NT2/D1 (cell line): Measurements from ENCODE around the gene KLHDC10.

Experiments
- YY1 ChIP-seq: IDR thresholded peaks from 2 replicates; pipeline ENCODE4 v1.6.1; 2011; ENCODE audit not compliant: insufficient read length, insufficient read depth
- ZNF274 ChIP-seq: IDR thresholded peaks from 2 replicates; pipeline ENCODE4 v1.6.1; 2011; ENCODE audit warnings: mild to moderate bottlenecking, low read depth, low read length

DNA sequence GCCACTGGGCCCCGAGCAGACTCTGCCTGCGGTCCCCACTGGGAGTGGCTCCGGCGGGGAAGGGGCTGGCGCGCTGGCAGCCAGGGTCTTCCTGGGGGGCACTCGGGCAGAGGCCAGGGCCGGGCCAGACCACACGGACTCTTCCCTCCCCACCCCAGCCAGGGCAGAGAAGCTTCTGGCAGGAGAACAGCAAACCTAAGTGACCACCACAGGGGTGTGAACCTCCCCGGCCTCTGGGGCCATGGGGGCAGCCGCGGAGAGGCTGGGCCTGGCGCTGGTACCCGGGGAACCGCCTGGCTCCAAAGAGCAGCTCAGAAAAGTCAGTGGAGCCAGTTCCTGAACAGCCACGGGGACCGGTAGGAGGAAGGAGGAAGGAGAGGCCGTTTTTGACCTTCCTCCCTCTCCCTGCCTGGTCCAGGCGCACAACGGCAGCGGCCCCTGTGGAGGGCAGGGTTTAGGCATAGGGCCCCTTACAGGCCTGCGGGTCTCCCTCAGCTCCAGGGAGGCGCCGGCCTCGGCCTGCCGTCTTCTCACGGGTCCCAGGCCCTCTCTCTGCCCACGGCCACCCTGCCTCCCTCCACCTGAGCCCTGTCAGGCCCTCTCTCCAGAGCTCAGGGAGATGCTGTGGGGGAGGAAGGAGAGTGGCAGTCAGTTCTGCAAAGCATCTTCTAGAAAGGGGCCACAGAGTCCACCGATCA lies 83.0 kb downstream of the KLHDC10 start:
- no peak for TF ChIP-seq ZNF274
- TF ChIP-seq YY1, result no peak
